DND-41 (cell line): ENCODE results near the gene STARD13.

Experiments
- ATAC-seq: fragments of 200-7000 bp; cut with Tn5 transposase; 3 replicates; pipeline ENCODE4 v1.9.1; 2021; ENCODE audit warnings: low read depth; ENCODE audit not compliant: insufficient read depth
- DNase-seq: peaks from one replicate; pipeline ENCODE4 v3.0.0-alpha.2; 2020
- H2AFZ ChIP-seq: 2 replicates; pipeline ENCODE4 v1.6.0; 2012; ENCODE audit warnings: low read depth, low read length
- H3K27ac ChIP-seq: 2 replicates; pipeline ENCODE4 v1.5.1; 2012; ENCODE audit warnings: low read length, inconsistent platforms
- H3K27me3 ChIP-seq: fragments of 200-600 bp; sonication (generic); 2 replicates; pipeline ENCODE4 v1.6.0; 2012; ENCODE audit warnings: low read length, mild to moderate bottlenecking, inconsistent platforms; ENCODE audit not compliant: insufficient read depth, poor library complexity
- H3K36me3 ChIP-seq: 2 replicates; pipeline ENCODE4 v1.5.1; 2012; ENCODE audit warnings: low read length, inconsistent platforms; ENCODE audit not compliant: insufficient read depth
- H3K4me1 ChIP-seq: 2 replicates; pipeline ENCODE4 v1.5.1; 2012; ENCODE audit warnings: mild to moderate bottlenecking, low read length; ENCODE audit not compliant: insufficient read depth
- H3K4me2 ChIP-seq: 2 replicates; pipeline ENCODE4 v1.6.0; 2012; ENCODE audit warnings: mild to moderate bottlenecking, moderate library complexity, low read length, inconsistent platforms; ENCODE audit not compliant: insufficient read depth
- H3K4me3 ChIP-seq, 2 experiments: fragments of 200-600 bp in 1 of 2; shearing (Covaris generic) in 1 of 2; 2 replicates each; pipeline ENCODE4 v1.5.1; 2012 to 2016; ENCODE audit warnings: inconsistent platforms in 2 of 2, low read length in 2 of 2, mild to moderate bottlenecking in 2 of 2, low read depth in 1 of 2, moderate library complexity in 1 of 2
- H3K79me2 ChIP-seq: 2 replicates; pipeline ENCODE4 v1.6.0; 2012; ENCODE audit warnings: low read length, inconsistent platforms; ENCODE audit not compliant: insufficient read depth
- H3K9ac ChIP-seq: 2 replicates; pipeline ENCODE4 v1.6.0; 2012; ENCODE audit warnings: low read depth, mild to moderate bottlenecking, inconsistent platforms, low read length, moderate library complexity
- H3K9me3 ChIP-seq: 2 replicates; pipeline ENCODE4 v1.5.1; 2012; ENCODE audit warnings: low read length, moderate library complexity, mild to moderate bottlenecking, inconsistent platforms; ENCODE audit not compliant: insufficient read depth, severe bottlenecking
- H4K20me1 ChIP-seq: 2 replicates; pipeline ENCODE4 v1.6.0; 2012; ENCODE audit warnings: low read length; ENCODE audit not compliant: insufficient read depth
- CTCF ChIP-seq: IDR thresholded peaks from 2 replicates; pipeline ENCODE4 v1.5.1; 2012; ENCODE audit warnings: borderline replicate concordance, low read length, moderate library complexity, mild to moderate bottlenecking; ENCODE audit not compliant: poor library complexity, severe bottlenecking; ENCODE audit errors: extremely low read depth
- EZH2 ChIP-seq: IDR thresholded peaks from 3 replicates; pipeline ENCODE4 v1.6.1; 2012; ENCODE audit warnings: borderline replicate concordance, low read depth, mild to moderate bottlenecking, moderate library complexity, low read length, inconsistent platforms; ENCODE audit not compliant: severe bottlenecking

STARD13 gene

GRCh38 chr13:33096886-33097605, 188.5 kb downstream of the STARD13 start:
- H3K9ac ChIP-seq = no peak overlapping the region
- H3K27ac ChIP-seq = no peak overlapping the region
- DNase-seq (no peak), ATAC-seq (no peak)
- H3K36me3 ChIP-seq = no peaks in the 10 kb centered on the region
- H3K9me3 ChIP-seq = no peaks in the 10 kb centered on the region
- no peaks in the 10 kb centered on the region for H4K20me1 ChIP-seq
- no peaks in the 10 kb centered on the region for H3K27me3 ChIP-seq
- H2AFZ ChIP-seq = no peak overlapping the region
- no peaks in the 10 kb centered on the region for H3K4me1 ChIP-seq
- no peaks in the 10 kb centered on the region for H3K79me2 ChIP-seq
- H3K4me2 ChIP-seq = no peak overlapping the region
- no peak overlapping the region for H3K4me3 ChIP-seq
- no peak for TF ChIP-seq CTCF
- no peak for TF ChIP-seq EZH2

GRCh38 chr13:33092073-33092987, 193.2 kb downstream of the STARD13 start:
- H2AFZ ChIP-seq = no peak overlapping the region
- H3K27ac ChIP-seq = no peak overlapping the region
- ATAC-seq (no peak), DNase-seq (no peak)
- H3K79me2 ChIP-seq = no peaks in the 10 kb centered on the region
- no peaks in the 10 kb centered on the region for H3K9me3 ChIP-seq
- H4K20me1 ChIP-seq = no peaks in the 10 kb centered on the region
- no peak for TF ChIP-seq CTCF
- no peak for TF ChIP-seq EZH2
- no peaks in the 10 kb centered on the region for H3K4me1 ChIP-seq
- H3K4me3 ChIP-seq = no peak overlapping the region
- H3K9ac ChIP-seq = no peak overlapping the region
- H3K36me3 ChIP-seq = no peaks in the 10 kb centered on the region
- no peak overlapping the region for H3K4me2 ChIP-seq
- no peaks in the 10 kb centered on the region for H3K27me3 ChIP-seq

- no peaks in the 10 kb centered on the region for H3K79me2 ChIP-seq
- H3K27ac ChIP-seq = no peak overlapping the region
- H2AFZ ChIP-seq = no peak overlapping the region
- ATAC-seq = no peak
- H3K4me3 ChIP-seq = no peak overlapping the region
- H3K4me2 ChIP-seq = no peak overlapping the region
- TF ChIP-seq CTCF (no peak), EZH2 (no peak)
- no peaks in the 10 kb centered on the region for H3K4me1 ChIP-seq
- no peaks in the 10 kb centered on the region for H4K20me1 ChIP-seq
- no peak overlapping the region for H3K9ac ChIP-seq
- no peaks in the 10 kb centered on the region for H3K36me3 ChIP-seq
- no peaks in the 10 kb centered on the region for H3K9me3 ChIP-seq
- no peak for DNase-seq
- no peaks in the 10 kb centered on the region for H3K27me3 ChIP-seq
These were observed 194.2 kb downstream of the STARD13 start for GRCh38 chr13:33091415-33091774.
